Endothelial cell (in vitro differentiated cells): ENCODE data around the gene GGTA1. TPM values are rescaled to one million over a fixed set of nuclear protein-coding genes. Genes with fewer than 3 reads are reported as not detected.
A peak's percentile ranks its signal among the peaks of the same experiment; 100 is the strongest.

Experiments used
- DNase-seq: peaks from one replicate; pipeline ENCODE4 v3.0.0; 2021; ENCODE audit warnings: low spot score
- H3K27ac Mint-ChIP-seq: one replicate; pipeline ENCODE4 v1.8.0; 2021; ENCODE audit warnings: mixed read lengths, inconsistent platforms; ENCODE audit not compliant: unreplicated experiment
- H3K27me3 Mint-ChIP-seq: one replicate; pipeline ENCODE4 v1.8.0; 2021; ENCODE audit warnings: mild to moderate bottlenecking, moderate library complexity, mixed read lengths, inconsistent platforms; ENCODE audit not compliant: unreplicated experiment
- H3K36me3 Mint-ChIP-seq: one replicate; pipeline ENCODE4 v1.8.0; 2021; ENCODE audit warnings: mild to moderate bottlenecking, low read depth, mixed read lengths, inconsistent platforms; ENCODE audit not compliant: unreplicated experiment
- H3K4me1 Mint-ChIP-seq: one replicate; pipeline ENCODE4 v1.8.0; 2021; ENCODE audit warnings: mild to moderate bottlenecking, mixed read lengths, inconsistent platforms; ENCODE audit not compliant: unreplicated experiment
- H3K4me3 Mint-ChIP-seq: one replicate; pipeline ENCODE4 v1.8.0; 2021; ENCODE audit warnings: mild to moderate bottlenecking, mixed read lengths, inconsistent platforms; ENCODE audit not compliant: unreplicated experiment
- H3K9me3 Mint-ChIP-seq: one replicate; pipeline ENCODE4 v1.8.0; 2021; ENCODE audit warnings: mixed read lengths, inconsistent platforms; ENCODE audit not compliant: unreplicated experiment
- long read RNA-seq: library from polyadenylated mRNA; unstranded; transcript quantifications from one replicate; pipeline ENCODE4 v2.0.0, GENCODE V29; 2020; ENCODE audit not compliant: unreplicated experiment
- total RNA-seq: library from RNA; stranded (reverse); fragmentation: NEBNext Ultra II Directional; extraction: Animal tissue kit (Norgen Biotek cat#: 25700); gene quantifications from one replicate; pipeline ENCODE4 v1.2.1, GENCODE V29; 2021; ENCODE audit not compliant: unreplicated experiment
- TF ChIP-seq, protein P1 (sequence below): fragments of 200-600 bp; sonication (generic); IDR thresholded peaks from one replicate; pipeline ENCODE4 v1.5.0; 2021; ENCODE audit warnings: antibody characterized with exemption; ENCODE audit not compliant: unreplicated experiment

GGTA1 gene
- total RNA-seq, result 19.7 TPM
- long read RNA-seq, transcript GGTA1P-203 (6 exons, 1,487 nt), result major isoform, 13 of 21 reads
- long read RNA-seq, partial matches to known transcripts, result 0 of 21 reads
- long read RNA-seq, other reads (novel, unspliced or antisense), result 7 of 21 reads

DNA sequence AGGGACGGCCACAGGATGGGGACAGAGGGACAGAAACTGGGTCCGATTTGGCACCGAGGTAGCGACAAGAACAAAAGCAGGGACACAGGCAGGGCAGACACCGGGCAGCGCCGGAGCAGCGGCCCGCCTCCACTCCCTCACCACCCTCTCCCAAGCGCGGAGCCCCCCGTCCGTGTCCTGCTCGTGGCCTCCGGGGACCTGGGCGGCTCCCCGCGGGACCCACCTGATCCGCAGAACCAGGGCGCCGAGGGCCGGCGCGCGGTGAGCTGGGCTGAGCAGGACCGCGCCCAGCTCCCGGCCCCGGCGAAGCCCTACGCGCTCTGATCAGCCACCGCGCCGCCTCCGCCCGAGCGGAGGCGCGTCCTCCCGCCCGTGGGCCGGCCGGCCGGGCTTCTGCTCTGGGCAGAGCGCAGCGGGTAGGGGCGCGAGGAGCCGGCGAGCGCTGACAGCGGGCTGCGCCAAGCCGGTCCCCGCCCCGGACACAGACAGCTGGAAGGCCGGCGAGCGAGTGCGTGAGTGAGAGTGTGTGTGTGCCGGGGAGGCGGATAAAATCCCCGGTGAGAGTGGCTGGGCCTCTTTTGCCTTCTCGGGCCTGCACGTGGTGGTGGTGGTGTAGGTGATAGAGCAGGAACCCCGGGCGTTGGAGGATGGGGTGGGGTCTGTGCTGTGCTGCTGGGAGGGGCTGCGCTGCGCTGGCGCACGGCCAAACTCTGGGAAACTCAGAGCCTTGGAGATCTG is at the start of gene GGTA1:
Gene GGTA1, minus strand, starts transcription at position 418 of the 738 bp plus-strand sequence. CDS start 31,922 bp downstream, outside the sequence.
- H3K4me1 Mint-ChIP-seq, result peaks cover 36% of the 10 kb centered on the region
- peak; percentile 67 for DNase-seq
- TF ChIP-seq, protein P1, sequence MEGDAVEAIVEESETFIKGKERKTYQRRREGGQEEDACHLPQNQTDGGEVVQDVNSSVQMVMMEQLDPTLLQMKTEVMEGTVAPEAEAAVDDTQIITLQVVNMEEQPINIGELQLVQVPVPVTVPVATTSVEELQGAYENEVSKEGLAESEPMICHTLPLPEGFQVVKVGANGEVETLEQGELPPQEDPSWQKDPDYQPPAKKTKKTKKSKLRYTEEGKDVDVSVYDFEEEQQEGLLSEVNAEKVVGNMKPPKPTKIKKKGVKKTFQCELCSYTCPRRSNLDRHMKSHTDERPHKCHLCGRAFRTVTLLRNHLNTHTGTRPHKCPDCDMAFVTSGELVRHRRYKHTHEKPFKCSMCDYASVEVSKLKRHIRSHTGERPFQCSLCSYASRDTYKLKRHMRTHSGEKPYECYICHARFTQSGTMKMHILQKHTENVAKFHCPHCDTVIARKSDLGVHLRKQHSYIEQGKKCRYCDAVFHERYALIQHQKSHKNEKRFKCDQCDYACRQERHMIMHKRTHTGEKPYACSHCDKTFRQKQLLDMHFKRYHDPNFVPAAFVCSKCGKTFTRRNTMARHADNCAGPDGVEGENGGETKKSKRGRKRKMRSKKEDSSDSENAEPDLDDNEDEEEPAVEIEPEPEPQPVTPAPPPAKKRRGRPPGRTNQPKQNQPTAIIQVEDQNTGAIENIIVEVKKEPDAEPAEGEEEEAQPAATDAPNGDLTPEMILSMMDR, result no peak
- peak within 1 kb of the TSS; percentile 94 for H3K4me3 Mint-ChIP-seq
- H3K27me3 Mint-ChIP-seq, result peaks cover 2% of the 10 kb centered on the region
- H3K36me3 Mint-ChIP-seq, result peaks cover 10% of the 10 kb centered on the region
- no peaks in the 10 kb centered on the region for H3K9me3 Mint-ChIP-seq
- peak within 1 kb of the TSS; percentile 78 for H3K27ac Mint-ChIP-seq

DNA sequence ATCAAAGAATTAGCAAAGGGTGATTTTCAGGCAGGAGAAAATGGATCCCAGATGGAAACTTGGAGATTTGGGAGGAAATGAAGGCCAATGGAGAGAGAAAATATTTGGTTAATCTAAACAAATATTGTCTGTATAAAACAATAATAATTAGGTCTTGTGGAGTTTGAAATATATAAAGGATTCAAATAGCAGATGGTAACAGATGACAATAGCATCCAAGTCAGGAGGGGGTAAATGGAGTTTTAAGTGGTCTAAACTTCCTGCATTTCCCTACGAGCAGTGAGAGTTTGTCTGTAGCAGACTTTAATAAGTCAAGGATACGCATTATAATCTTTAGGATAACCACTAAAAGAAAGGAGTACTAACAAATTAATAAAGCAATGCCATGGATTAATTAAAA is 49.0 kb upstream of the GGTA1 start:
- no peaks in the 10 kb centered on the region for H3K36me3 Mint-ChIP-seq
- H3K4me1 Mint-ChIP-seq, result no peaks in the 10 kb centered on the region
- TF ChIP-seq, protein P1, result no peak
- no peak overlapping the region for H3K4me3 Mint-ChIP-seq
- DNase-seq, result no peak
- H3K27me3 Mint-ChIP-seq, result peaks cover 6% of the 10 kb centered on the region
- H3K27ac Mint-ChIP-seq, result no peak overlapping the region
- H3K9me3 Mint-ChIP-seq, result no peaks in the 10 kb centered on the region

DNA sequence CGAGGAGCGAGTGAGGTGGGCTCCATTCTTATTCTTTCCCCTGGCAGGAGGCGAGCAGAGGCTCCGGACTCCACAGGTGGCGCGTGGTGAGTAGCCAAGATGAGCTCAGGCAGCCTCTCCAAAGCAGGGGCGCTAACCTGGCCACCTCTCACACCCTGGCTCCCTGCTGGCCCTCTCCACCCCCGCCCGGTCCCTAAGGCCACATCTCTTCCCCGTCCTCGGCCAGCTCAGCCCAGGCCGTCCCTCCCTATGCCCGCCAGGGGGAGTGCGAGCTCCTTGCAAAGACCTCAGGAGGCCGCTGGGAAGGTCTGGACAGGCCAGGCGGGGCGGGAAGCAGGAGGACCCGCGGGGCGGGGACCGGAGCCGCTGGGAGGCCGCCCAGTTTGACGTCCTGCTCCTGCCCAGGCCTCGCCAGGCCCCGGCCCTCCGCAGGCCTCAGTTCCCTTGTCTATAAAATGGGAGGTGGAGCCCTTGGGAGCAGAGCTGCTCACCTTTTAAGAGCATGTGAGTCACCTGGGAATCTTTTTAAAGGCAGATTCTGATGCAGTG is 46.3 kb upstream of the GGTA1 start:
- H3K4me3 Mint-ChIP-seq, result no peak overlapping the region
- no peak overlapping the region for H3K27ac Mint-ChIP-seq
- peak; percentile 99 for DNase-seq
- no peaks in the 10 kb centered on the region for H3K36me3 Mint-ChIP-seq
- TF ChIP-seq, protein P1, result peak; percentile 86
- peaks cover 4% of the 10 kb centered on the region for H3K27me3 Mint-ChIP-seq
- no peaks in the 10 kb centered on the region for H3K9me3 Mint-ChIP-seq
- no peaks in the 10 kb centered on the region for H3K4me1 Mint-ChIP-seq

DNA sequence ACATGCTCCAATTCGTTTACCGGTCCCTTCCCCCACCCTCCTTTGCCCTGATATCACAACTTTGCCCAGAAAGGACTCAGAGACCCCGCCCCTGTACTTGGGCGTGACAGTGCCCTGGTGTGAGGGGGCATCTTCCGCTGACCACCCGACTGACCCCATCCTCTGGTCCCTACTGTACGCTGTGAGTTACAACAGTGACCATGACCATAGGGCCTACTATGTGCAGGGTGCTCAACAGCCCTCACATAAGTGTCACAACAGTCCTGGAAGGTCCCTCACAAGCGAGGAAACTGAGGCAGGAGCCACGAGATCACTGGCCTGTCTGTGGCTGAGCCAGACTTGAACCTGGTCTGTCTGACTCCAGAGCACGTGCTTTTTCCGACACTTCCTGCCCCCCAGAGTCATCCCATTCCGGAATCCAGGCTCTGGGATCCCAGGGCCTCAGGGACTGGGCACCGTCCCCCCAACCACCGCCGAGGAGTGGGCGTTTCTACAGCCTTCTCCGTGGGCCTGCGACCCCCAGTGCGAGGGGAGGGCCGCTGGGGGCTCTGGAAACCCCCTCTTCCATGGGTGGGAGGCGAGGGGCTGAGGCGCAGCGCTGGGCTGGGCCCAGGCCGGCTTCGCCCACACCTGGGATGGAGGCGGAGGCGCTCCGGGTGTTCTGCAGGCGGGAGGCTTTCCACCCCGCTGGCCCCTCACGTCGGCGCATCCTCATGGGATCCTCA is 45.7 kb upstream of the GGTA1 start:
- Mint-ChIP-seq H3K4me1 (no peaks in the 10 kb centered on the region), H3K4me3 (no peak overlapping the region), H3K27ac (no peak overlapping the region), H3K36me3 (no peaks in the 10 kb centered on the region), H3K27me3 (peaks cover 4% of the 10 kb centered on the region), H3K9me3 (no peaks in the 10 kb centered on the region)
- no peak for DNase-seq
- TF ChIP-seq, protein P1, result no peak
